Thyroid gland (tissue), 4 donors: Measurements from ENCODE around the gene C20orf202.

Source experiments
- CTCF ChIP-seq, 6 experiments: fragments of 200-600 bp in 3 of 6; fragments of 450-650 bp in 3 of 6; sonication (generic) in 3 of 6; IDR thresholded peaks; one replicate each; pipeline ENCODE4 v1.5.1; 2016 to 2019; ENCODE audit warnings: antibody characterized with exemption in 6 of 6, mild to moderate bottlenecking in 2 of 6, inconsistent platforms in 1 of 6, moderate library complexity in 1 of 6
- POLR2A ChIP-seq, 2 donors: fragments of 450-650 bp; IDR thresholded peaks; one replicate each; pipeline ENCODE4 v1.6.1; 2017; ENCODE audit warnings: antibody characterized with exemption in 2 of 2, mild to moderate bottlenecking in 2 of 2, moderate library complexity in 1 of 2

- TF ChIP-seq CTCF (IDR thresholded peaks at IDR 0.05) (no peak), POLR2A (IDR thresholded peaks at IDR 0.05) (no peak)
Observed at GRCh38 chr20:1164871-1165270, 38.4 kb upstream of the C20orf202 start.
